NCI-H2081 (cell line): Measurements from ENCODE around the gene SUFU.

ENCODE experiments used
- DNase-seq, 2 experiments: peaks; one replicate each; lab custom pipeline; 2025; lab: John Stamatoyannopoulos, UW

SUFU gene

GRCh38 chr10:102670871-102671434, 167.2 kb downstream of the SUFU start:
- DNase-seq: no peak

DNA sequence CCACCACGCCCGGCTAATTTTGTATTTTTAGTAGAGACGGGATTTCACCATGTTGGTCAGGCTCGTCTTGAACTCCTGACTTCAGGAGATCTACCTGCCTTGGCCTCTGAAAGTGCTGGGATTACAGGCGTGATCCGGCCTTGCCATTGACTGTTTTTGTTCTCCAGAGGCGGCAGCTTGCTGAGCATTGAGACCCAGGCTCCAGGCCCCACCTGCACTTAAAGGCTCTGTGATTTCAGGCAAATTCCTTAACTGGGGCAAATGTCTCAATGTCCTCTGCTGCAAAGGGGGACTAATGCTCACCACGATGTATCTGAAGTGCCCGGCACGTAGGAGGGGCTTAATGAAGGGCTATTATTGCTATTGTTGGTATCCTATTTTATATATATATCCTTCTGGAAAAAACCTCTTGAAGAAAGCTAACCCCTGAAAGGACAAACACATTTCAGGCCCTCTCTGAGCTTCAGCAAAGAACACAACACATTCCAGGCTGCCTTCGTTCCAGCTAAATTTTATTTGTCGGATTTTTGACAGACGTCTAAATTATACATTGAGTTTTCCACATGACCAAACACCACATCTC, 169.6 kb downstream of the SUFU start:
- no peak for DNase-seq

- DNase-seq: peak in 1 of 2 experiments; percentile 12
Observed at GRCh38 chr10:102673819-102674511, 170.2 kb downstream of the SUFU start.

DNA sequence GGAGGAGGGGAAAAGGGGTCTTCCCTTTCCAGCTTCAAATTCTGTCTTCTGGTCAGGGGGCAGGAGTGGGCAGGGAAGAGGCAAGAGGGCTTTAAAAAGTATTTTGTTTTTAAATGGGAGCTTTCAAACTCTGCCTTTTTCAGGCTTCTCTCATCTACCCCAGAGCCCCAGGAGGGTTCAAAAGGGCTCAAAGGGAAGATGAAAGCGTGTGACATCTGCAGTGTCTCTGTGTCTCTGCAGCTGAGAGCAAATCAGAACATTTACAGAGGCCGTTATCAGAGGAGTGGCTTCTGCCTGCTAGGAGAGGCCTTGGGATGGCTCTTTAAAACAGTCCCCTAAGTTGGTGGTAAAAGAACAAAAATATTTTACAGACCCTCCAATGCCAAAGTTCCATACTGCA, 170.8 kb downstream of the SUFU start:
- DNase-seq: no peak

DNA sequence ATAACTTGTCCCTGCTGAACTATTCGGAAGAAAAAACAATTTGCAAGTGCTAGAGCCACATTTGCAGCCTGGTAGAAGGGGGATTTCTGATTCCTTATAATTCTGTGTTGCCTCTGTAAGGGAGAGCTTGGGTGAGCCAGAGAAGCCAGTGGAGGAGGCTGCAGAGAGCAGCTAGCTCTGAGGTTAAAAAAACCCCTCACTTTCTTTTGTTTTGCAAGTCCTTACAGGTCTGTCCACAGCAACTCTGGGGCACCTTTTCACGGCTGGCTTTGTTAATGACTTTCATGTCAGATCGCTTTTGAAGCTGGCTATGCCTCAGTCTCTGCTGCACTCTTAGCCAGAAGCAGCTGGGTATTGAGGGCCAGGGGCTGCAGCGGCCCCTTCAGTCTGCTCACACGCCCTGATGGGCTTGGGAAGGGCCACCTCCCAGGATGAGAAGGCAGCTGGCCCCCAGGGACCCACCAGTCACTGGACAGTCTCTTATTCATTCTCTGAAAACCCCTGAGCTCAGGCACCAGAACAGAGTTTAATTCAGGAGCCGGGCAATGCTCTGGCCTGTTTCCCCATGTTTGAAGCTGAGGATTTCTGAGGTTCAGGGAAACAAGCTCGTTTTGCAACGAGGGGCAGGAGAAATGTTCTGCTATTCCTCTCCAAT, 171.4 kb downstream of the SUFU start:
- no peak for DNase-seq

GRCh38 chr10:102675666-102676533, 172.1 kb downstream of the SUFU start:
- DNase-seq: no peak

DNA sequence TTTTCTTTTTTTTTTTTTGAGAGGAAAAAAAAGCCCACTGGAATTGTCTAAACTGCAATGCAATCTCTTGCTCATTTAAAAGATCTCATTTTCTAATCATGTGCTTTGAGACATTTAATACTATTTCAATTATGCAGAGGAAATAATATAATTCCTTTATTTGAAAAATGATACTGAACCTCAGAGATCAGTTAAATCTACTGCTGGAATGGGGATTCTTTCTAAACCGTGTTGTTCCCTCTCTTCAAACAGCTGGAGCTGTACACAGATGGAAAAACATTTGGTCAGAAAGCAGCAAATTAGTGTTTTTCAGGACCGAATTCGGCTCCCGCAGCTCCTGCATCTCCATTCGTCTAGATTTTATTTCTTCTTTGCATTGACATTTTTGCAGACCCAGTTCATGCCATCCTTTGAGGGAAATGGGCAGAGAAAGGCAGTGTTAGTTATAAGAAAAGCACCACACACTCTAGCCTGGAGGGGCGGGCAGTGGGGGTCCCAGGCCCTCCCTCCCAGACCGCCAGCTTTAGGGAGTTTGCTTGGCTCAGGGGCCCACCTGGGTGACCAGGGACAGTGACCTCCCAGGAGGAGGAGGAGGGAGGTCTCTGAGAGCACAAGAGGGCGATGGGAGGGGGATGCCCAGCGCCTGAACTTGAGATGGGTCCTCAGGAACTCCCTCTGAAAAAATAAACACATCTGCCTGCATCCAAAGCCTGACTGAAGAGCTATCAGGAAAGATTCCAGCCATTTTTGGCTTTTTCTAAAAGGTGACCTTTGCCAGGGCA, 173.0 kb downstream of the SUFU start:
- DNase-seq: no peak

- DNase-seq: no peak
Observed at GRCh38 chr10:102677331-102678067, 173.7 kb downstream of the SUFU start.

- no peak for DNase-seq
Observed at GRCh38 chr10:102678068-102678400, 174.3 kb downstream of the SUFU start.

- DNase-seq: peak; percentile 39 to 69
Observed at GRCh38 chr10:102678842-102679289, 175.1 kb downstream of the SUFU start.

DNA sequence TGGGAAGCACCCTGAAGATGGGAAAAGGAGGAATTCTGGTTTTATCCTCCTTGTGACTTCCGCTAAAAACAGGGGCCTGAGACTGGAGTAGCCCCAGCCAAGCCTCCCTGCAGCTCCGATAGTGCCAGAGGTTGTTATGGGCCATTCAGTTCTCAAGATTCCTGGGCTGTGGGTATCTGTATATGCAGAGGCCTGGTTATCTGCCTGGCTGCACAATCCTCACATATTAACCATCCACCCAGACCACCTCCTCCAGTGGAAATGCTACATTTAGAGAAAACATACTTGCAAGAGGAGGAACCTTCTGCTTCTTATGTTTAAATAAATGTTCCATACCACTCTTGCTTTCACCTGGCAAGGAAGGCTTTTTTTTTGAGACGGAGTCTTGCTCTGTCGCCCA, 175.8 kb downstream of the SUFU start:
- DNase-seq: no peak

- no peak for DNase-seq
Observed at GRCh38 chr10:102681696-102682095, 177.9 kb downstream of the SUFU start.

GRCh38 chr10:102682416-102682815, 178.6 kb downstream of the SUFU start:
- DNase-seq: no peak

- DNase-seq: no peak
Observed at GRCh38 chr10:102682981-102683380, 179.2 kb downstream of the SUFU start.
